ENCODE data around the gene USF1.

GRCh38 chr1:161007369-161007768, 38.4 kb downstream of the USF1 start:
- TF ChIP-seq POLR2A (IDR thresholded peaks at IDR 0.05; ENCODE audit: low read length) (no peak), GATA1 (IDR thresholded peaks at IDR 0.05; ENCODE audit: low read depth, low read length) (no peak)
